ENCODE measurements around the gene FBXO4.

GRCh38 chr5:41925555-41925951 is 472 bp downstream of the FBXO4 start:
- no peak for TF ChIP-seq CTCF (IDR thresholded peaks at IDR 0.05)
- no peak for TF ChIP-seq EP300 (IDR thresholded peaks at IDR 0.05)
- TF ChIP-seq POLR2AphosphoS5 (IDR thresholded peaks at IDR 0.05) = no peak
- TF ChIP-seq POLR2A (IDR thresholded peaks at IDR 0.05) = no peak
